HCT116 (cell line): ENCODE results near the gene HNRNPH1.

ENCODE experiments used
- CEBPB ChIP-seq: IDR thresholded peaks from 2 replicates; pipeline ENCODE4 v1.6.1; 2012; ENCODE audit warnings: low read depth
- CTCF ChIP-seq, 3 experiments: fragments of 200-600 bp in 1 of 3; sonication (generic) in 1 of 3; IDR thresholded peaks in 2 of 3; conservative IDR thresholded peaks in 1 of 3; 2 replicates each; pipeline ENCODE4 v1.5.1; 2012 to 2017; ENCODE audit warnings: low read depth in 2 of 3, low read length in 2 of 3, antibody characterized with exemption in 1 of 3, borderline replicate concordance in 1 of 3, control low read depth in 1 of 3, mild to moderate bottlenecking in 1 of 3, mixed read lengths in 1 of 3, mixed run types in 1 of 3, moderate library complexity in 1 of 3; ENCODE audit not compliant: insufficient read depth in 1 of 3
- POLR2AphosphoS5 ChIP-seq: IDR thresholded peaks from 2 replicates; pipeline ENCODE4 v1.6.1; 2011; ENCODE audit warnings: mild to moderate bottlenecking, low read depth, low read length, moderate library complexity

- TF ChIP-seq CEBPB (no peak), POLR2AphosphoS5 (no peak), CTCF (IDR thresholded peaks at IDR 0.05 in 2 of 3, conservative IDR thresholded peaks at IDR 0.05 in 1 of 3; ENCODE audit: borderline replicate concordance in 1 of 3, insufficient read depth in 1 of 3, low read depth in 2 of 3, low read length in 2 of 3) (no peak)
Observed at GRCh38 chr5:179595916-179596315, 27.6 kb downstream of the HNRNPH1 start.
